Fibroblast of skin of back (primary cell): ENCODE data around the gene CYP2B6.
"Not testable (repeated sequence)": the region's sequence is repeated elsewhere in the genome, so short reads cannot be mapped to it uniquely, and the experiment has no call there.

ENCODE experiments used
- DNase-seq: peaks from one replicate; pipeline ENCODE4 v3.0.0-alpha.2; 2013

Gene CYP2B6

GRCh38 chr19:41031916-41032315, 40.8 kb downstream of the CYP2B6 start:
- no peak for DNase-seq

DNA sequence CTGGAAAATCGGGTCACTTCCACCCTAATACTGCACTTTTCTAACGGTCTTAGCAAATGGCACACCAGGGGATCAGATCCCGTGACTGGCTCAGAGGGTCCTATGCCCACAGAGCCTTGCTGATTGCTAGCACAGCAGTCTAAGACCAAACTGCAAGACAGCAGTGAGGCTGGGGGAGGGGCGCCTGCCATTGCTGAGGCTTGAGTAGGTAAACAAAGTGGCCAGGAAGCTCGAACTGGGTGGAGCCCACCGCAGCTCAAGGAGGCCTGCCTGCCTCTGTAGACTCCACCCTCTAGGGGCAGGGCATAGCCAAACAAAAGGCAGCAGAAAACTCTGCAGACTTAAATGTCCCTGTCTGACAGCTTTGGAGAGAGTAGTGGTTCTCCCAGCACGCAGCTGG, 42.2 kb downstream of the CYP2B6 start:
- DNase-seq = not testable (repeated sequence)

GRCh38 chr19:41039806-41040205, 48.7 kb downstream of the CYP2B6 start:
- no peak for DNase-seq

DNA sequence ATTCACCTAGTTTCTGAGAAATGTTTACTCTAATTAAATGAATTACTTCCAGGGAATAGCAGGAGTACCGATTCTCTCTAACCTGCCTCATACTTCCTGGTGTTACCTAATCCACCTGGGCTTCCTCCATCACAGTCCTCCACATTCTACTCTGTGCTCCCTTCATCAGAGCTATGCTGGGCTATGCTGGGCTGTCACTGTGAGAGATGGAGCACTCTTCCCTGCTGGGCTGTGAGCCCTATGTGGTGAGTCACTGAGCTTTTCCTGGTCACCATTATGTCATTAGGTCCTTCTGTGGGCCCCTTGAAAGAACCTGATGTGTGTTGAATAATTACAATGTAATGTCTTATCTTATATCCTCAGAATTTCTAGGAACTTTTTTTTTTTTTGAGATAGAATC, 54.0 kb downstream of the CYP2B6 start:
- DNase-seq = not testable (repeated sequence)

GRCh38 chr19:41050426-41050825, 59.3 kb downstream of the CYP2B6 start:
- DNase-seq = no peak

GRCh38 chr19:41052162-41052561, 61.1 kb downstream of the CYP2B6 start:
- not testable (repeated sequence) for DNase-seq

GRCh38 chr19:41053331-41053730, 62.2 kb downstream of the CYP2B6 start:
- DNase-seq = not testable (repeated sequence)

- peak; percentile 20 for DNase-seq
Measured at GRCh38 chr19:41064974-41065569, 74.0 kb downstream of the CYP2B6 start.
